SK-N-SH (cell line): ENCODE data around the gene NOXA1.

ENCODE experiments used
- EZH2phosphoT487 ChIP-seq: fragments of 200-600 bp; sonication (generic); IDR thresholded peaks from 2 replicates; pipeline ENCODE4 v1.6.1; 2017; ENCODE audit warnings: low read depth, mixed run types, mild to moderate bottlenecking, antibody characterized with exemption, moderate library complexity, borderline replicate concordance
- GABPA ChIP-seq: IDR thresholded peaks from 2 replicates; pipeline ENCODE4 v1.4.0; 2012; ENCODE audit warnings: low read depth, mild to moderate bottlenecking
- POLR2AphosphoS5 ChIP-seq: IDR thresholded peaks from 2 replicates; pipeline ENCODE4 v1.6.1; 2012; ENCODE audit warnings: low read depth, low read length
- RAD21 ChIP-seq: IDR thresholded peaks from 2 replicates; pipeline ENCODE4 v1.6.1; 2012; ENCODE audit warnings: mild to moderate bottlenecking, low read length
- TAF1 ChIP-seq: IDR thresholded peaks from 2 replicates; pipeline ENCODE4 v1.6.1; 2012; ENCODE audit warnings: low read depth, mild to moderate bottlenecking, low read length, moderate library complexity, borderline replicate concordance
- TF ChIP-seq, protein P1 (sequence below): fragments of 200-600 bp; sonication (generic); IDR thresholded peaks from 2 replicates; pipeline ENCODE4 v1.6.1; 2017; ENCODE audit warnings: antibody characterized with exemption, mild to moderate bottlenecking, moderate library complexity
- TF ChIP-seq, protein P2 (sequence below): IDR thresholded peaks from 2 replicates; pipeline ENCODE4 v1.4.0; 2012; ENCODE audit warnings: low read depth, borderline replicate concordance
- TF ChIP-seq, protein P3 (sequence below): IDR thresholded peaks from 2 replicates; pipeline ENCODE4 v1.6.1; 2012; ENCODE audit warnings: mild to moderate bottlenecking, low read depth, low read length, moderate library complexity

DNA sequence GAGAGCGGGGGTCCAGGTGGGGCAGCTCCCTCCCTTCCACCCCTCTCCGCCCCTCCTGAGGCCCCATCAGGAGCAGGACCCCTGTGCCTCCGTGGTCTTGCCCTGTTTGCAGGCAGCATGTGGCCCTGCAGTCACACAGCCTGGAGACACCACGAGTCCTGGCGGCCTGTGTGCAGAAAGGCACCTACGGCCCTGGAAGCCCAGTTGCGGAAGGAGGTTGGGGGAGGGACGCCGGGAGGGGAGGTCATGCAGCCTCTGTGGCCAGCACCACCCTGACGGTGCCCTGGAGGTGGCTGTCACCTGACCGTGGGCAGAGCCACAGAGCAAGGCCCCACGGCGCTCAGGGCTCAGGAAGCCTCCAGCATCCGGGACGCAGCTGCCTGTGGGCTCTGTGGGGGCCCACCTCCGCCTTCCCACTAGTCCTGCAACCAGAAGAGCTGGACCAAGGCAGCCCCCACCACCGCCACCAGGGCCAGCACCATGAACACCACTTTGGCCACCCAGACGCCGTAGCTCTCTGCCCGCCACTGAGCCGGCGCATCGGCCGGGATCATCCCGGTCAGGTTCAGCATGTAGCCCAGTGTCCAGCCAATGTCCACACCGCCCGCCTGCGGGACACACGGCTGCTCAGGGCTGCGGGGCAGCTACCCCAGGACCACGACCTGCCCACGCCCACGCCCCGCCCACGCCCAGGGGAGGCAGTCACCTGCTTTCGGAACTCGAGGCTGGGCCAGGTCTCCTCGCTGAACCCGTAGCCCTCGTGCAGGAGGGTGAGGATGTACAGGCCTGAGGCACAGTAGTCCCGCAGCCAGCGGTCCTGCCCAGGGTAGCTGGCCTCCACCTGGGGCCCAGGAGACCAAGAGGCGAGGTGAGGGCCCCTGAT lies 11.5 kb downstream of the NOXA1 start:
- TF ChIP-seq, protein P1, sequence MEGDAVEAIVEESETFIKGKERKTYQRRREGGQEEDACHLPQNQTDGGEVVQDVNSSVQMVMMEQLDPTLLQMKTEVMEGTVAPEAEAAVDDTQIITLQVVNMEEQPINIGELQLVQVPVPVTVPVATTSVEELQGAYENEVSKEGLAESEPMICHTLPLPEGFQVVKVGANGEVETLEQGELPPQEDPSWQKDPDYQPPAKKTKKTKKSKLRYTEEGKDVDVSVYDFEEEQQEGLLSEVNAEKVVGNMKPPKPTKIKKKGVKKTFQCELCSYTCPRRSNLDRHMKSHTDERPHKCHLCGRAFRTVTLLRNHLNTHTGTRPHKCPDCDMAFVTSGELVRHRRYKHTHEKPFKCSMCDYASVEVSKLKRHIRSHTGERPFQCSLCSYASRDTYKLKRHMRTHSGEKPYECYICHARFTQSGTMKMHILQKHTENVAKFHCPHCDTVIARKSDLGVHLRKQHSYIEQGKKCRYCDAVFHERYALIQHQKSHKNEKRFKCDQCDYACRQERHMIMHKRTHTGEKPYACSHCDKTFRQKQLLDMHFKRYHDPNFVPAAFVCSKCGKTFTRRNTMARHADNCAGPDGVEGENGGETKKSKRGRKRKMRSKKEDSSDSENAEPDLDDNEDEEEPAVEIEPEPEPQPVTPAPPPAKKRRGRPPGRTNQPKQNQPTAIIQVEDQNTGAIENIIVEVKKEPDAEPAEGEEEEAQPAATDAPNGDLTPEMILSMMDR: no peak
- TF ChIP-seq, protein P2, sequence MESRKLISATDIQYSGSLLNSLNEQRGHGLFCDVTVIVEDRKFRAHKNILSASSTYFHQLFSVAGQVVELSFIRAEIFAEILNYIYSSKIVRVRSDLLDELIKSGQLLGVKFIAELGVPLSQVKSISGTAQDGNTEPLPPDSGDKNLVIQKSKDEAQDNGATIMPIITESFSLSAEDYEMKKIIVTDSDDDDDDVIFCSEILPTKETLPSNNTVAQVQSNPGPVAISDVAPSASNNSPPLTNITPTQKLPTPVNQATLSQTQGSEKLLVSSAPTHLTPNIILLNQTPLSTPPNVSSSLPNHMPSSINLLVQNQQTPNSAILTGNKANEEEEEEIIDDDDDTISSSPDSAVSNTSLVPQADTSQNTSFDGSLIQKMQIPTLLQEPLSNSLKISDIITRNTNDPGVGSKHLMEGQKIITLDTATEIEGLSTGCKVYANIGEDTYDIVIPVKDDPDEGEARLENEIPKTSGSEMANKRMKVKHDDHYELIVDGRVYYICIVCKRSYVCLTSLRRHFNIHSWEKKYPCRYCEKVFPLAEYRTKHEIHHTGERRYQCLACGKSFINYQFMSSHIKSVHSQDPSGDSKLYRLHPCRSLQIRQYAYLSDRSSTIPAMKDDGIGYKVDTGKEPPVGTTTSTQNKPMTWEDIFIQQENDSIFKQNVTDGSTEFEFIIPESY: no peak
- TF ChIP-seq TAF1 (no peak), RAD21 (no peak), GABPA (no peak), EZH2phosphoT487 (no peak), POLR2AphosphoS5 (no peak)
- TF ChIP-seq, protein P3, sequence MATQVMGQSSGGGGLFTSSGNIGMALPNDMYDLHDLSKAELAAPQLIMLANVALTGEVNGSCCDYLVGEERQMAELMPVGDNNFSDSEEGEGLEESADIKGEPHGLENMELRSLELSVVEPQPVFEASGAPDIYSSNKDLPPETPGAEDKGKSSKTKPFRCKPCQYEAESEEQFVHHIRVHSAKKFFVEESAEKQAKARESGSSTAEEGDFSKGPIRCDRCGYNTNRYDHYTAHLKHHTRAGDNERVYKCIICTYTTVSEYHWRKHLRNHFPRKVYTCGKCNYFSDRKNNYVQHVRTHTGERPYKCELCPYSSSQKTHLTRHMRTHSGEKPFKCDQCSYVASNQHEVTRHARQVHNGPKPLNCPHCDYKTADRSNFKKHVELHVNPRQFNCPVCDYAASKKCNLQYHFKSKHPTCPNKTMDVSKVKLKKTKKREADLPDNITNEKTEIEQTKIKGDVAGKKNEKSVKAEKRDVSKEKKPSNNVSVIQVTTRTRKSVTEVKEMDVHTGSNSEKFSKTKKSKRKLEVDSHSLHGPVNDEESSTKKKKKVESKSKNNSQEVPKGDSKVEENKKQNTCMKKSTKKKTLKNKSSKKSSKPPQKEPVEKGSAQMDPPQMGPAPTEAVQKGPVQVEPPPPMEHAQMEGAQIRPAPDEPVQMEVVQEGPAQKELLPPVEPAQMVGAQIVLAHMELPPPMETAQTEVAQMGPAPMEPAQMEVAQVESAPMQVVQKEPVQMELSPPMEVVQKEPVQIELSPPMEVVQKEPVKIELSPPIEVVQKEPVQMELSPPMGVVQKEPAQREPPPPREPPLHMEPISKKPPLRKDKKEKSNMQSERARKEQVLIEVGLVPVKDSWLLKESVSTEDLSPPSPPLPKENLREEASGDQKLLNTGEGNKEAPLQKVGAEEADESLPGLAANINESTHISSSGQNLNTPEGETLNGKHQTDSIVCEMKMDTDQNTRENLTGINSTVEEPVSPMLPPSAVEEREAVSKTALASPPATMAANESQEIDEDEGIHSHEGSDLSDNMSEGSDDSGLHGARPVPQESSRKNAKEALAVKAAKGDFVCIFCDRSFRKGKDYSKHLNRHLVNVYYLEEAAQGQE: no peak
